ENCODE measurements around the gene CALML6. TPM values are rescaled to one million over a fixed set of nuclear protein-coding genes. Genes with fewer than 3 reads are reported as not detected.
A peak's percentile ranks its signal among the peaks of the same experiment; 100 is the strongest.

CALML6 gene
- total and polyA plus RNA-seq, 5 donors from 2014 or later: not detected

- H3K9me3 Mint-ChIP-seq: no peaks in the 10 kb centered on the region
- Histone ChIP-seq H3K27me3 (ENCODE audit: control insufficient read depth, insufficient read depth, low read length) (no peaks in the 10 kb centered on the region), H3K4me3 (ENCODE audit: low read depth, low read length) (no peak overlapping the region), H3K27ac (ENCODE audit: insufficient read depth, low read length, poor library complexity, severe bottlenecking) (no peak overlapping the region), H3K9me3 (ENCODE audit: control insufficient read depth in 2 of 2, low read length in 2 of 2) (no peaks in the 10 kb centered on the region), H3K4me1 (ENCODE audit: control insufficient read depth, insufficient read depth, low read length, poor library complexity, severe bottlenecking) (peaks cover 14% of the 10 kb centered on the region), H3K36me3 (ENCODE audit: control insufficient read depth, insufficient read depth, low read length) (no peaks in the 10 kb centered on the region)
- H3K27me3 Mint-ChIP-seq: peaks cover 9% of the 10 kb centered on the region
- ATAC-seq (ENCODE audit: low read depth in 2 of 2): no peak
- peaks cover 0 to 9% (median 3%) of the 10 kb centered on the region in 4 donors for H3K4me1 Mint-ChIP-seq
- DNase-seq: no peak
- H3K36me3 Mint-ChIP-seq: no peaks in the 10 kb centered on the region
- H3K4me3 Mint-ChIP-seq: peak overlapping the region in 2 of 4 donors; percentile 38 to 55
- peak overlapping the region in 1 of 3 donors; percentile 7 for H3K27ac Mint-ChIP-seq
Measured at GRCh38 chr1:1915911-1916840, 1.1 kb downstream of the CALML6 start.

- no peak overlapping the region for H3K4me3 ChIP-seq (ENCODE audit: low read depth, low read length)
- H3K36me3 Mint-ChIP-seq: no peaks in the 10 kb centered on the region
- H3K4me1 ChIP-seq (ENCODE audit: control insufficient read depth, insufficient read depth, low read length, poor library complexity, severe bottlenecking): peaks cover 14% of the 10 kb centered on the region
- no peaks in the 10 kb centered on the region for H3K36me3 ChIP-seq (ENCODE audit: control insufficient read depth, insufficient read depth, low read length)
- no peaks in the 10 kb centered on the region for H3K9me3 Mint-ChIP-seq
- peaks cover 0 to 9% (median 3%) of the 10 kb centered on the region in 4 donors for H3K4me1 Mint-ChIP-seq
- H3K27ac ChIP-seq (ENCODE audit: insufficient read depth, low read length, poor library complexity, severe bottlenecking): no peak overlapping the region
- peaks cover 9% of the 10 kb centered on the region for H3K27me3 Mint-ChIP-seq
- no peak overlapping the region for H3K4me3 Mint-ChIP-seq
- ATAC-seq (ENCODE audit: low read depth in 2 of 2) (no peak), DNase-seq (no peak)
- no peak overlapping the region for H3K27ac Mint-ChIP-seq
- H3K9me3 ChIP-seq (ENCODE audit: control insufficient read depth in 2 of 2, low read length in 2 of 2): no peaks in the 10 kb centered on the region
- H3K27me3 ChIP-seq (ENCODE audit: control insufficient read depth, insufficient read depth, low read length): no peaks in the 10 kb centered on the region
Measured at GRCh38 chr1:1916851-1917251, 1.8 kb downstream of the CALML6 start.

- Mint-ChIP-seq H3K36me3 (no peaks in the 10 kb centered on the region), H3K4me3 (peak overlapping the region in 1 of 4 donors; percentile 40), H3K9me3 (no peaks in the 10 kb centered on the region), H3K4me1 (peaks cover 0 to 9% (median 3%) of the 10 kb centered on the region in 4 donors), H3K27me3 (peaks cover 9% of the 10 kb centered on the region), H3K27ac (no peak overlapping the region)
- no peak overlapping the region for H3K4me3 ChIP-seq (ENCODE audit: low read depth, low read length)
- DNase-seq (no peak), ATAC-seq (ENCODE audit: low read depth in 2 of 2) (no peak)
- no peak overlapping the region for H3K27ac ChIP-seq (ENCODE audit: insufficient read depth, low read length, poor library complexity, severe bottlenecking)
- no peaks in the 10 kb centered on the region for H3K9me3 ChIP-seq (ENCODE audit: control insufficient read depth in 2 of 2, low read length in 2 of 2)
- no peaks in the 10 kb centered on the region for H3K27me3 ChIP-seq (ENCODE audit: control insufficient read depth, insufficient read depth, low read length)
- H3K4me1 ChIP-seq (ENCODE audit: control insufficient read depth, insufficient read depth, low read length, poor library complexity, severe bottlenecking): peaks cover 14% of the 10 kb centered on the region
- H3K36me3 ChIP-seq (ENCODE audit: control insufficient read depth, insufficient read depth, low read length): no peaks in the 10 kb centered on the region
Measured at GRCh38 chr1:1917304-1917976, 2.4 kb downstream of the CALML6 start.

GRCh38 chr1:1917995-1918900, 3.2 kb downstream of the CALML6 start:
- Histone ChIP-seq H3K27ac (ENCODE audit: insufficient read depth, low read length, poor library complexity, severe bottlenecking) (no peak overlapping the region), H3K4me3 (ENCODE audit: low read depth, low read length) (no peak overlapping the region), H3K27me3 (ENCODE audit: control insufficient read depth, insufficient read depth, low read length) (no peaks in the 10 kb centered on the region), H3K4me1 (ENCODE audit: control insufficient read depth, insufficient read depth, low read length, poor library complexity, severe bottlenecking) (peaks cover 14% of the 10 kb centered on the region), H3K36me3 (ENCODE audit: control insufficient read depth, insufficient read depth, low read length) (no peaks in the 10 kb centered on the region), H3K9me3 (ENCODE audit: control insufficient read depth in 2 of 2, low read length in 2 of 2) (no peaks in the 10 kb centered on the region)
- ATAC-seq (ENCODE audit: low read depth in 2 of 2) (no peak), DNase-seq (no peak)
- H3K27ac Mint-ChIP-seq: no peak overlapping the region
- H3K27me3 Mint-ChIP-seq: peaks cover 9% of the 10 kb centered on the region
- H3K4me1 Mint-ChIP-seq: peaks cover 0 to 9% (median 3%) of the 10 kb centered on the region in 4 donors
- H3K36me3 Mint-ChIP-seq: no peaks in the 10 kb centered on the region
- H3K4me3 Mint-ChIP-seq: peak overlapping the region in 2 of 4 donors; percentile 22 to 40
- H3K9me3 Mint-ChIP-seq: no peaks in the 10 kb centered on the region

- Histone ChIP-seq H3K27ac (ENCODE audit: insufficient read depth, low read length, poor library complexity, severe bottlenecking) (peak within 1 kb of the TSS; percentile 65), H3K36me3 (ENCODE audit: control insufficient read depth, insufficient read depth, low read length) (no peaks in the 10 kb centered on the region), H3K4me3 (ENCODE audit: low read depth, low read length) (no peak within 1 kb of the TSS), H3K9me3 (ENCODE audit: control insufficient read depth in 2 of 2, low read length in 2 of 2) (no peaks in the 10 kb centered on the region), H3K4me1 (ENCODE audit: control insufficient read depth, insufficient read depth, low read length, poor library complexity, severe bottlenecking) (peaks cover 14% of the 10 kb centered on the region), H3K27me3 (ENCODE audit: control insufficient read depth, insufficient read depth, low read length) (no peaks in the 10 kb centered on the region)
- Mint-ChIP-seq H3K4me1 (peaks cover 0 to 9% (median 3%) of the 10 kb centered on the region in 4 donors), H3K9me3 (no peaks in the 10 kb centered on the region), H3K4me3 (peak within 1 kb of the TSS; percentile 74 to 82 (median 76)), H3K36me3 (no peaks in the 10 kb centered on the region), H3K27ac (peak within 1 kb of the TSS; percentile 45 to 65 (median 47)), H3K27me3 (peaks cover 6% of the 10 kb centered on the region)
- ATAC-seq (ENCODE audit: low read depth in 2 of 2): peak; percentile 4 to 7
- DNase-seq: no peak
Measured at GRCh38 chr1:1918901-1919303, 3.8 kb downstream of the CALML6 start, which contains the start of gene TMEM52. Gene TMEM52 (minus strand): TSS chr1:1919279. CDS start chr1:1919265, 14 bp downstream.

GRCh38 chr1:1919304-1920056, 4.4 kb downstream of the CALML6 start:
- Mint-ChIP-seq H3K36me3 (no peaks in the 10 kb centered on the region), H3K27ac (peak overlapping the region; percentile 36 to 47 (median 45)), H3K4me3 (peak overlapping the region; percentile 74 to 82 (median 76)), H3K27me3 (peaks cover 5% of the 10 kb centered on the region), H3K4me1 (peaks cover 0 to 9% (median 3%) of the 10 kb centered on the region in 4 donors), H3K9me3 (no peaks in the 10 kb centered on the region)
- H3K27ac ChIP-seq (ENCODE audit: insufficient read depth, low read length, poor library complexity, severe bottlenecking): peak overlapping the region; percentile 65
- H3K4me1 ChIP-seq (ENCODE audit: control insufficient read depth, insufficient read depth, low read length, poor library complexity, severe bottlenecking): peaks cover 14% of the 10 kb centered on the region
- DNase-seq (peak; percentile 96 to 100 (median 100)), ATAC-seq (ENCODE audit: low read depth in 2 of 2) (peak; percentile 86 to 89)
- H3K4me3 ChIP-seq (ENCODE audit: low read depth, low read length): no peak overlapping the region
- H3K27me3 ChIP-seq (ENCODE audit: control insufficient read depth, insufficient read depth, low read length): no peaks in the 10 kb centered on the region
- no peaks in the 10 kb centered on the region for H3K36me3 ChIP-seq (ENCODE audit: control insufficient read depth, insufficient read depth, low read length)
- no peaks in the 10 kb centered on the region for H3K9me3 ChIP-seq (ENCODE audit: control insufficient read depth in 2 of 2, low read length in 2 of 2)
